ENCODE results near the gene FHOD1. TPM values are rescaled to one million over a fixed set of nuclear protein-coding genes. Genes with fewer than 3 reads are reported as not detected.

FHOD1 gene
- total and polyA plus RNA-seq, 2 of the 13 experiments (the other 11 are each of a cell fraction or from before 2014, with no cell fraction given): 20.0 to 20.8 TPM

GRCh38 chr16:67226804-67227566 is 20.3 kb downstream of the FHOD1 start, which contains the start of gene TMEM208 (continued):
- peak; percentile 69; the same call in 1 of the 2 replicates for TF ChIP-seq BRCA1 (CRISPR knock-in tag; IDR thresholded peaks at IDR 0.05)
- TF ChIP-seq SRY (CRISPR knock-in tag; IDR thresholded peaks at IDR 0.05): 0 out of 2 replicates have a peak, but pooled peaks have one; percentile 73
- no peak for TF ChIP-seq ZNF703 (CRISPR knock-in tag; IDR thresholded peaks at IDR 0.05; ENCODE audit: borderline replicate concordance)
- TF ChIP-seq HOXA5 (CRISPR knock-in tag; IDR thresholded peaks at IDR 0.05): peak; percentile 58; the same call in 1 of the 2 replicates
- no peak for TF ChIP-seq MTA3 (CRISPR knock-in tag; IDR thresholded peaks at IDR 0.05)
- 0 out of 2 replicates have a peak, but pooled peaks have one; percentile 86 for TF ChIP-seq TBP (CRISPR knock-in tag; IDR thresholded peaks at IDR 0.05)
- TF ChIP-seq SMC3 (IDR thresholded peaks at IDR 0.05; ENCODE audit: low read length): no peak
- no peak for TF ChIP-seq FUBP1 (CRISPR knock-in tag; IDR thresholded peaks at IDR 0.05; ENCODE audit: borderline replicate concordance)
- peak; percentile 30; the same call in 1 of the 2 replicates for TF ChIP-seq ZNF782 (CRISPR knock-in tag; IDR thresholded peaks at IDR 0.05; ENCODE audit: borderline replicate concordance)
- peak; percentile 86; the same call in 1 of the 2 replicates for TF ChIP-seq SP140L (CRISPR knock-in tag; IDR thresholded peaks at IDR 0.05; ENCODE audit: borderline replicate concordance)
- 0 out of 2 replicates have a peak, but pooled peaks have one; percentile 68 for TF ChIP-seq BORCS8-MEF2B (CRISPR knock-in tag; IDR thresholded peaks at IDR 0.05)
- TF ChIP-seq CREM (IDR thresholded peaks at IDR 0.05): peak; percentile 100
- TF ChIP-seq CREM (CRISPR knock-in tag; IDR thresholded peaks at IDR 0.05): peak; percentile 99
- peak; percentile 40; the same call in 1 of the 2 replicates for TF ChIP-seq ZNF317 (CRISPR knock-in tag; IDR thresholded peaks at IDR 0.05)
- no peak for TF ChIP-seq HNF1A (IDR thresholded peaks at IDR 0.05; ENCODE audit: low read depth)
- TF ChIP-seq HNF1A (CRISPR knock-in tag; IDR thresholded peaks at IDR 0.05; ENCODE audit: borderline replicate concordance): peak; percentile 89
- TF ChIP-seq KMT2A (CRISPR knock-in tag; IDR thresholded peaks at IDR 0.05): peak; percentile 95
- TF ChIP-seq MAFK (conservative IDR thresholded peaks at IDR 0.05 in 1 of 2, IDR thresholded peaks at IDR 0.05 in 1 of 2; ENCODE audit: low read length in 2 of 2): peak in 1 of 2 experiments; percentile 60; a peak in 2 of 4 replicates
- no peak for TF ChIP-seq ZBTB46 (CRISPR knock-in tag; IDR thresholded peaks at IDR 0.05; ENCODE audit: borderline replicate concordance)
- TF ChIP-seq TEAD3 (CRISPR knock-in tag; optimal IDR thresholded peaks at IDR 0.05; ENCODE audit: borderline replicate concordance): peak; percentile 84
